ENCODE measurements around the gene GSTT2B. TPM values are rescaled to one million over a fixed set of nuclear protein-coding genes. Genes with fewer than 3 reads are reported as not detected.
A peak's percentile ranks its signal among the peaks of the same experiment; 100 is the strongest.
"Not testable (repeated sequence)": the region's sequence is repeated elsewhere in the genome, so short reads cannot be mapped to it uniquely, and the experiment has no call there.

The GSTT2B gene, protein sequence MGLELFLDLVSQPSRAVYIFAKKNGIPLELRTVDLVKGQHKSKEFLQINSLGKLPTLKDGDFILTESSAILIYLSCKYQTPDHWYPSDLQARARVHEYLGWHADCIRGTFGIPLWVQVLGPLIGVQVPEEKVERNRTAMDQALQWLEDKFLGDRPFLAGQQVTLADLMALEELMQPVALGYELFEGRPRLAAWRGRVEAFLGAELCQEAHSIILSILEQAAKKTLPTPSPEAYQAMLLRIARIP
- total RNA-seq, result 2.0 TPM

DNA sequence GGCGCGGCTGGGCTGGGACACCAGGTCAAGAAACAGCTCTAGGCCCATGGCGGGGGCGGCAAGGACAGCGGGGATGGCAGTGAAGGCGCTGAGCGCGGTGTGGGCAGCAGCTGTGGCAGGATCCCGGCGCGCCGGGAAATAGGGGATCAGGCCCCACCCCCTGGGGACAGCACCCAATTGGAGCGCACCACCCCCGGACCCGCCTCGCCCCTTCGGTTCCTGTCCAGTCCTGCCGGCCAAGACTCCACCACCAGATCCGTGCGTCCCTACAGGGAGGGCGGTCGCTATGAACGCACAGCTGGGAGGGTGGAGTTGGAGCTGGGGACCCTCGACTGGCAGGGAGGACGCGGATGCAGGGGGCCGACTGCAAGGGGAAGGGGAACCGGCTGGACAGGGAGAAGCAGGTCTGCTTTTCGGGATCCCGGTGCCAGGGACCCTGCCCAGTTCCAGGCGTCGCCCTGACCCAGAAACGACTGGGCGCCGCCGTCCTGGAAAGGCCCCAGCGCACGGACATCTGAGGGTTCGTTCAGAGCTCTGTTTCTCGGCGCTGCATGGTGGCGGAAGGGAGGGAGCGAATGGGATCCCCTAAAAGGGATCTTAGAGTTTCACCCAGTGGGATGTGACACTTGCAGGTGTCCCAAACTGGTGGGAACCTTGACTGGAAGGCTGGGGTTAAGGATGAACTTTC, at the start of gene GSTT2B:
GSTT2B (minus strand) TSS at position 112 of the 688 bp plus-strand sequence; CDS start at position 48, 64 bp downstream.
- DNase-seq (ENCODE audit: low spot score in 2 of 2); FAIRE-seq: not testable (repeated sequence)

DNA sequence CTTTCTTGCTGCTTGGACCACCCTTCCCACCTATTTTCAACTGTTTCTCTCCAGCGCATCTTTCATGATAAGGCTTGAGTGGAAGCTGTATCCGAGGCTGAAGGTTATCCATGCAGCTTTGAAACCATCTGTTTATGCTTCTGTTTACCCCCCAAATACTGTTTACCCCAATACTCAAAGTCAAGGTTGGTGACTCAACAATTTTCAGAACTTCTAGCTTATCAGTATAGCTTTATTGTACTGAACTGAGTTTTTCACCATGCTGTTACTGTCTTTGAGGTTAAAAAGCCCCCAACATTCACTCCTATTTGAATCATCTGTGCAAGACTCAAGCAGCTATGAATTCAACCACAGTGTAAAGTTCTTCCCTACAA, 49.0 kb upstream of the GSTT2B start:
- DNase-seq (ENCODE audit: low spot score in 2 of 2), result no peak
- FAIRE-seq, result no peak

GRCh38 chr22:24009227-24010017, 48.4 kb upstream of the GSTT2B start:
- FAIRE-seq, result no peak
- no peak for DNase-seq (ENCODE audit: low spot score in 2 of 2)

GRCh38 chr22:24008381-24009226, 47.6 kb upstream of the GSTT2B start:
- DNase-seq (ENCODE audit: low spot score in 2 of 2) (no peak), FAIRE-seq (no peak)

GRCh38 chr22:24008022-24008283, 47.0 kb upstream of the GSTT2B start:
- DNase-seq (ENCODE audit: low spot score in 2 of 2) (no peak), FAIRE-seq (no peak)

DNA sequence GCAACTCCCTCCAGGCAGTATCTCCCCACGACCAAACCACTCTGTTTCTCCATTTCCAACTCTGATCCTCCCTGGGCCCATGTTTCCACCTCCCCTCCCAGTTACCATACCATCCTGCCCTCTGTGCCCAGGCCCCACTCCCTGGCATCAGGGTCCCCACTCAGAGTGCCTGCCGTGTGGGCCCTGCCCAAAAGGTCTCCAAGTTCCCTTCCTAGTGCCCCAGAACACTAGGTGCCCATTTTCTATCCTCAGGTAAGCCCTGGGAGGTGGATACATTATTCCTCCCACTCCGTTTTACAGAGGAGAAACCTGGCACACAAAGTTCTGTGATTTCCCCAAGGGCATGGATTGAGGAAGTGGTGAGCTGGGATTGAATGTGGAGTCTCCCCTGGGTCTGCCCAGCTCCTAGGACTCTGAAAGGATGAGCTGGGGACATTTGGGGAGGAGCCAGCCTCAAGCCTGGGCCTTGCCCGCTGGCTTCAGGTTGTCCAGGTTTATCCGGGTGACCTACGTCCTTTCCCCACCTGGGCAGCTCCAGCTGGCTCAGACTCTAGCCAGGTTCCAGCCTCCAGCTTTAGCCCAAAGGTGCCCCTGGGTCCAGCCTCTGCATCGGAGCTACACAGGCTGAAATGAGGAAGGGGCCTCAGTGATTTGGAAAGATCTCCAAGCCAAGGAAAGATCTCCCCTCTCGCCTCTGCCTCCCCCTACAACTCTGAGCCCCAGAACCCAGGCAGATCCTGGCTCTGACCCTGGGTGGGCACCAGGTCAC, 46.4 kb upstream of the GSTT2B start:
- FAIRE-seq (no peak), DNase-seq (ENCODE audit: low spot score in 2 of 2) (no peak)

- no peak for FAIRE-seq
- peak in 1 of 2 donors; percentile 25 for DNase-seq (ENCODE audit: low spot score in 2 of 2)
Measured at GRCh38 chr22:24006914-24007214, 45.9 kb upstream of the GSTT2B start.

GRCh38 chr22:24006207-24006913, 45.4 kb upstream of the GSTT2B start:
- FAIRE-seq (no peak), DNase-seq (ENCODE audit: low spot score in 2 of 2) (no peak)

GRCh38 chr22:24005201-24005600, 44.2 kb upstream of the GSTT2B start, which contains the start of gene GSTT4:
Gene GSTT4, minus strand, starts transcription at chr22:24005453. Its CDS starts 97 bp downstream, at chr22:24005356.
- FAIRE-seq, result no peak

DNA sequence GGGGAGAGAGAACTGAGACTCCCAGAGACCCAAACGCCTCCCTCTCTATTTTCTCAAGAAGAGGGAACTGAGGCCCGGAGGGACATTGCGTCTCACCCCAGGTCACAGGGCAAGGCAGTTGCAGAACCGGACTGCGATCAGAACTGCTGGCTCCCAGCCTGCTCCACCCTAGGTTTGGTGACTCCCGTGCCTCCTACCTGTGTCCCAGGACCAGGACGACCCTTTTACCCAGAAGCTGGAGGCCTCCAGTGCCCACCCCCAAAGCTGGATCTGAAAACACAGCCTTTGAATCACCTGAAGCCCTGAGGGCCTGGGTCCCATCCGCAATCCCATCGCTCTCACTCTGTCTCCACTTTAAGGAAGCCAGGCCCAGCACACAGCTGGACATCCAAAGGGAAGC, 42.9 kb upstream of the GSTT2B start:
- no peak for FAIRE-seq
- DNase-seq (ENCODE audit: low spot score in 2 of 2), result no peak

More at GRCh38 chr22:24005201-24005600, 44.2 kb upstream of the GSTT2B start, which contains the start of gene GSTT4:
- peak; percentile 33 to 45 for DNase-seq (ENCODE audit: low spot score in 2 of 2)

DNA sequence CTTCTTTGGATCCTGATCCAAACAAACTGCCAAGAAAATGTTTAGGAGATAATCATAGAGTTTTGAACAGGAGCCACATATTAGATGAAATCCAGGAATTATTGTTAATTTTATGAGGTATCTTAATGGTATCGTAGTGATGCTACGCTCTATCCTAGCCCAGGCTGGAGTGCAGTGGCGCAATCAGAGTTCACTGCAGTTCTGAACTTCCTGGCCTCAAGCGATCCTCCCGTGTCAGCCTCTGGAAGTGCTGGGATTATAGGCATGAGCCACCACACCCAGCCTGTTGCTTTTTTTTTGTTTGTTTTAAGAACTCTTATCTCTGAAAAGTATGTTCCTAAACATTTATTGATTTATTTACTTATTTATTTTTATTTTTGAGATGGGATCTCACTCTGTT, 41.9 kb upstream of the GSTT2B start:
- FAIRE-seq (no peak), DNase-seq (ENCODE audit: low spot score in 2 of 2) (no peak)

DNA sequence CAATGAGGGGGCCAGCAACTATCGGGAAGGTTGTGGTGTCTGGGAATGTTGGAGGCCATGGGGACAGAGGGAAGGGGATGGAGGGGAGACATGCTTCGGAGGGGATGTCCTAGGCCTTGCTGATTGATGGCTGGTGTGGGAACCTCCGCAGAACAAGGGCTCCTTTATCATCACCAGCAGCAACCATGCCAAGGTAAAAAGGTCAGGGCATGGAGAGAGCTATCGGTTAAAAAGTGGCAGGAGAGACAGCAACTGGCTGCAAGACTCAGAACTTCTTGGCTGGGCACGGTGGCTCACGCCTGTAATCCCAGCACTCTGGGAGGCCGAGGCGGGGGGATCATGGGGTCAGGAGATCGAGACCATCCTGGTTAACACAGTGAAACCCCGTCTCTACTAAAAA, 41.3 kb upstream of the GSTT2B start:
- no peak for FAIRE-seq
- no peak for DNase-seq (ENCODE audit: low spot score in 2 of 2)

- FAIRE-seq (no peak), DNase-seq (ENCODE audit: low spot score in 2 of 2) (no peak)
Measured at GRCh38 chr22:24001314-24001713, 40.3 kb upstream of the GSTT2B start.

DNA sequence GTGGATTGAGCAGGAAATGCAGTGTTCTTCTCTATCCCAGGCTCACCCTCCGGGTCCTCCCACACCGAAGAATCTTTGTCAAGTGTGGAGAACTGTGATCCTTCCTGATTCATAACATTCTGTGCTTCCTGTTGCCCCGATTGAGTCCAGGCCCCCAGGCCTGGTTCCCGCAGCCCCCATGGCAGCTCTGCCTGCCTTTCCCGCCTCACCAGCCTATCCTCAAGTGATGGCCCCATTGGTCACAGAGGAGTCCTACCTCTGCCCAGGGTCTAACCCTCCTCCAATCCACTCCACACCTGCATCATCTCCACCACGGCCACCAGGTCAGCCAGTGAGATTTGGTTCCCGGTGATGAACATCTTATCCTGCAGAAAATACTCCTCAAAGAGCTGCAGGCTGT, 38.8 kb upstream of the GSTT2B start:
- FAIRE-seq; DNase-seq (ENCODE audit: low spot score in 2 of 2): not testable (repeated sequence)

DNA sequence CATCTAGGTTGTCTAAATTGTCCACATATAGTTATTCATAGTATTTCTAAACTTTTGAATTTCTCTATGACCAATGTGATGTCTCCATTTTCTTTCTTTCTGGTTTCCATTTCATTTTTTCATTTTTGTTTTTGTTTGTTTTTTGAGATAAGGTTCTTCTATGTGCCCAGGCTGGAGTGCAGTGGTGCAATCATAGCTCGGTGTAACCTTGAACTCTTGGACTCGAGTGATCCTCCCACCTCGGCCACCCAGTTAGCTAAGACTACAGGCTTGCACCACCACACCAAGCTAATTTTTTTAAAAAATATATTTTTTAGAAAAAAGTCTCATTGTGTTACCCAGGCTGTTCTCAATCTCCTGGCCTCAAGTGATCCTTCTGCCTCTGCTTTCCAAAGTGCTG, 36.1 kb upstream of the GSTT2B start:
- FAIRE-seq (no peak), DNase-seq (ENCODE audit: low spot score in 2 of 2) (no peak)

- DNase-seq (ENCODE audit: low spot score in 2 of 2); FAIRE-seq: not testable (repeated sequence)
Measured at GRCh38 chr22:23993581-23994177, 32.7 kb upstream of the GSTT2B start.

- not testable (repeated sequence) for FAIRE-seq; DNase-seq (ENCODE audit: low spot score in 2 of 2)
Measured at GRCh38 chr22:23993080-23993479, 32.1 kb upstream of the GSTT2B start.

- FAIRE-seq, result not testable (repeated sequence)
Measured at GRCh38 chr22:23989583-23990244, 28.7 kb upstream of the GSTT2B start.

More at GRCh38 chr22:23989583-23990244, 28.7 kb upstream of the GSTT2B start:
- DNase-seq (ENCODE audit: low spot score in 2 of 2), result not testable (repeated sequence)

Data from frontal cortex (tissue), 4 donors.